Activated T-helper 1 cell treated with anti-CD3 and anti-CD28 coated beads, Interleukin-12 subunit alpha, Interleukin-12 subunit beta, Interleukin-2, Interleukin-4 antibody, amounts not matched to agents 30 ng/mL and 10 ng/mL and 1 ng/mL, durations not matched to agents 14 hours and 24 hours and 36 hours (primary cell): Measurements from ENCODE around the gene PPARA. TPM values are rescaled to one million over a fixed set of nuclear protein-coding genes. Genes with fewer than 3 reads are reported as not detected.

Source experiments
- DNase-seq: peaks from one replicate; pipeline ENCODE4 v3.0.0; 2021; ENCODE audit warnings: low spot score
- H3K27ac Mint-ChIP-seq: one replicate; pipeline ENCODE4 v1.8.0; 2021; ENCODE audit warnings: mild to moderate bottlenecking, mixed read lengths
- H3K27me3 Mint-ChIP-seq: one replicate; pipeline ENCODE4 v1.8.0; 2022; ENCODE audit warnings: mild to moderate bottlenecking, moderate library complexity, mixed read lengths; ENCODE audit not compliant: insufficient read depth
- H3K36me3 Mint-ChIP-seq: one replicate; pipeline ENCODE4 v1.8.0; 2021; ENCODE audit warnings: low read depth, mixed read lengths
- H3K4me1 Mint-ChIP-seq: one replicate; pipeline ENCODE4 v1.8.0; 2021; ENCODE audit warnings: low read depth, mixed read lengths
- H3K4me3 Mint-ChIP-seq: one replicate; pipeline ENCODE4 v1.8.0; 2021; ENCODE audit warnings: mild to moderate bottlenecking, moderate library complexity, mixed read lengths
- H3K9me3 Mint-ChIP-seq: one replicate; pipeline ENCODE4 v1.8.0; 2021; ENCODE audit warnings: mixed read lengths
- intact Hi-C: fragments of 100-400 bp; cut with micrococcal nuclease; formaldehyde crosslinking; loops from one replicate; pipeline ENCODE4 v1.15.1; 2024
- total RNA-seq: library from RNA; stranded (reverse); gene quantifications from 2 replicates; pipeline ENCODE4 v1.2.3, GENCODE V29; 2022

The PPARA gene
- 11.6 and 14.3 TPM in 2 replicates for total RNA-seq

- peak within 1 kb of the TSS; percentile 85 for H3K4me3 Mint-ChIP-seq
- peaks cover 7% of the 10 kb centered on the region for H3K36me3 Mint-ChIP-seq
- intact Hi-C loops = loop anchor here (2.0 to 5.0 kb wide), 2 partner anchors 71 to 117 kb away; partner anchors contain the start of gene TTC38
- peaks cover 21% of the 10 kb centered on the region for H3K27me3 Mint-ChIP-seq
- peak; percentile 88 for DNase-seq
- H3K9me3 Mint-ChIP-seq = no peaks in the 10 kb centered on the region
- H3K4me1 Mint-ChIP-seq = peaks cover 18% of the 10 kb centered on the region
- peak within 1 kb of the TSS; percentile 63 for H3K27ac Mint-ChIP-seq
Observed at GRCh38 chr22:46150034-46150654, at the start of gene PPARA. Gene PPARA (plus strand): TSS chr22:46150526. CDS start chr22:46198384, 47,858 bp downstream.

DNA sequence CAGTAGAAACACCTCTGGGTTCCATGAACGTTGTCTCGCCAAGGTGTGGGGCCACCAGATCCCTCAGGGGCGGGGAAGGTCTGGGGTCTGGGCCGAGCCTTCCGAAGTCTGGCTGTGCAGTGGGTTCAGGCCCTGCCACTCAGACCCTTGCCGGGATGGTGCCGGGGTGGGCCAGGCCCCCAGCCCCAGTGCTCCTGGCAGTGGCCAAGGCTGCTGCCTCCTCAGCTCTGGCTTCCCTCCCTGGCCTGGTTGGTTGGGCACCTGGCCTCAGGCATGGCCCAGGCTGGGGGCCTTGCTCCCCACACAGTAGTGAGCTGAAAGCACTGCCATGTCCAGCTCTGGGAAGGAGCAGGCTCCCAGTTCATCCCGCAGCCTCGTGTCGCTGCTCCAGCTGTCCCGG is 48.2 kb upstream of the PPARA start:
- Mint-ChIP-seq H3K9me3 (no peaks in the 10 kb centered on the region), H3K4me1 (no peaks in the 10 kb centered on the region), H3K4me3 (no peak overlapping the region), H3K36me3 (no peaks in the 10 kb centered on the region), H3K27ac (no peak overlapping the region), H3K27me3 (no peaks in the 10 kb centered on the region)
- no peak for DNase-seq
- intact Hi-C loops = loop anchor here (10.0 kb wide), 1 partner anchor 527 kb away; no protein-coding TSS in a partner anchor

DNA sequence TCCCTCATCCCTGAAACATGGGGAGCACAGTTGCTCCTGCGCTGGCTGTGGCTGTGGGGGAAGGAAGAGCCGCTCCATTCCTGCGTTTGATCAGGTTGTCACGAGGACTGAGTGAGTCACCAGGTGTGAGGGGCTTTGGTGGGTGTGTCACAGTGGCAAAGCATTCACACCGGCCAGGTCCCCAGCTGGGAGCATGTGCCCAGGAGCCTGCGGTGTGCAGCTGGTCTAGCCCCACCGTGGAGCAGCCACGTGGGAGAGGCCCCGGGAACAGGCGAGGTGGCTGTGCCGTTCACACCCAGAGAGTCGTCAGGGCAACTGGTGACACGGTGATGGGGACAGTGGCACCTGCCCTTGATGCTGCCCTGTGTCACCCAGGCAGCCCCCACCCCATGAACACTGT is 47.6 kb upstream of the PPARA start:
- no peak for DNase-seq
- H3K4me3 Mint-ChIP-seq = no peak overlapping the region
- H3K9me3 Mint-ChIP-seq = no peaks in the 10 kb centered on the region
- no peaks in the 10 kb centered on the region for H3K4me1 Mint-ChIP-seq
- no peak overlapping the region for H3K27ac Mint-ChIP-seq
- intact Hi-C loops = loop anchor here (10.0 kb wide), 1 partner anchor 528 kb away; no protein-coding TSS in a partner anchor
- no peaks in the 10 kb centered on the region for H3K36me3 Mint-ChIP-seq
- no peaks in the 10 kb centered on the region for H3K27me3 Mint-ChIP-seq

DNA sequence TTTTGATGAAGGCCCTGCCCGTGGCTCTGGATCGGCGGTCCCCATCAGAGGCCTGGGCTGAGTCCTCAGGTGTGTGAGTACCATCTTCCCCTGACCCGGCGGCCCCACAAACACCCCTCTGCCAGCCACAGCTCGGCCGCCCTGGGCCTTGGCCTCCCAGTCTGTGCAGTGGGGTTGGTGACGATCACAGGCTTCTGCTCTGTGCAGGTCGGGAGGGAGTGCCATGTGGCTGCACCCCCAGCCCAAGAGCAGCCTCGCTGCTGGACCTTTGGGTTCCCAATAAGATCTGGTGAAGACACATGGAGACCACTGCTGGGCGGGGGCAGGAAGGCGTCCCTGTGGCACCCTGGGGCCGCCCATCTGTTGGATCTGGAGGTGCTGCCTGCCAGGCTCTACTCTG is 47.1 kb upstream of the PPARA start:
- no peak for DNase-seq
- Mint-ChIP-seq H3K27me3 (no peaks in the 10 kb centered on the region), H3K9me3 (no peaks in the 10 kb centered on the region), H3K27ac (no peak overlapping the region), H3K4me3 (no peak overlapping the region), H3K4me1 (no peaks in the 10 kb centered on the region), H3K36me3 (no peaks in the 10 kb centered on the region)
- intact Hi-C loops = loop anchor here (10.0 kb wide), 1 partner anchor 528 kb away; no protein-coding TSS in a partner anchor

- no peaks in the 10 kb centered on the region for H3K27me3 Mint-ChIP-seq
- no peaks in the 10 kb centered on the region for H3K9me3 Mint-ChIP-seq
- H3K4me1 Mint-ChIP-seq = no peaks in the 10 kb centered on the region
- DNase-seq = no peak
- H3K27ac Mint-ChIP-seq = no peak overlapping the region
- H3K4me3 Mint-ChIP-seq = no peak overlapping the region
- intact Hi-C loops = loop anchor here (10.0 kb wide), 1 partner anchor 529 kb away; no protein-coding TSS in a partner anchor
- no peaks in the 10 kb centered on the region for H3K36me3 Mint-ChIP-seq
Observed at GRCh38 chr22:46103664-46104063, 46.7 kb upstream of the PPARA start.

- DNase-seq = no peak
- Mint-ChIP-seq H3K4me3 (no peak overlapping the region), H3K9me3 (no peaks in the 10 kb centered on the region), H3K27me3 (no peaks in the 10 kb centered on the region), H3K4me1 (no peaks in the 10 kb centered on the region), H3K27ac (no peak overlapping the region), H3K36me3 (no peaks in the 10 kb centered on the region)
- intact Hi-C loops = loop anchor here (10.0 kb wide), 1 partner anchor 530 kb away; no protein-coding TSS in a partner anchor
Observed at GRCh38 chr22:46104170-46104880, 46.0 kb upstream of the PPARA start.

- Mint-ChIP-seq H3K4me1 (no peaks in the 10 kb centered on the region), H3K27ac (no peak overlapping the region)
- intact Hi-C loops = loop anchor here (10.0 kb wide), 1 partner anchor 530 kb away; no protein-coding TSS in a partner anchor
Observed at GRCh38 chr22:46104881-46105493, 45.3 kb upstream of the PPARA start.

DNA sequence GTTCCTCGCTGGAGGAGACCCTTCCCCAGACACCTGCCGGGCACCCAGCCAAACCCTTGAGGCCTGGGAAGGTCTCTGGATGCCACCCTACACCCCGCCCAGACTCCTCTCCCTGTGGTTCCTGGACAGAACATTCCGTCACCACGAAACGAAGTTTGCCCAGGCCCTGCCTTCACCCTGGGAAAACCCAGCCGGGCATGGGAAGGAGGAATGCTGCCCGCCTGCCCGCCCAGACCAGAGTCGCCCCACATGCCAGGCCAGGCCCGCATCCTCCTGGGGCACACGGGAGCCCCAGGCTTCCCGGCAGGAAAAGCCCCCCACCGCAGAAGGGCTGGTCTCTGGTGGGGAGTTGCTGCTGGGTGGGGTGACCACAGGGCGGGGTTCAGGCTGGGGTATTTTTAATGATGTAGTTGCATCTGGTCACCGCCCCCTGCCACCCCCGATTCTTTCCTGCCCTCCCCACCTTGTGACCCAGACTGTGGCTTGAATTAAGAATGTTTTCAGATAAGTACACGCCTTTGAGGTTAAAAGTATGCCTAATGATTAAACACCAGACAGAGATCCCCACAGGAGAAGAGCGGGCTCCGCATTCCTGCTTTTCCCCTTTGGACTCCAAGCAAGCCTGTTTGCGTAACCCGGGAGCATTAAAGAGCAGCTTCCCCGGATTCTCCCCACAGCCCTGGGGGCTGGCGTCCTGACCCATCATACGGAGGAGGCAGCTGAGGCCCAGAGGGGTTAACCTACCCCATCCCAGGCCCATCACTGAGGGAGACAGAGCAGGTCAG is 44.6 kb upstream of the PPARA start:
- no peak for DNase-seq
- H3K27ac Mint-ChIP-seq = no peak overlapping the region
- no peaks in the 10 kb centered on the region for H3K9me3 Mint-ChIP-seq
- H3K27me3 Mint-ChIP-seq = no peaks in the 10 kb centered on the region
- H3K4me3 Mint-ChIP-seq = no peak overlapping the region
- no peaks in the 10 kb centered on the region for H3K4me1 Mint-ChIP-seq
- intact Hi-C loops = loop anchor here (10.0 kb wide), 1 partner anchor 531 kb away; no protein-coding TSS in a partner anchor
- no peaks in the 10 kb centered on the region for H3K36me3 Mint-ChIP-seq

More at GRCh38 chr22:46104881-46105493, 45.3 kb upstream of the PPARA start:
- Mint-ChIP-seq H3K27me3 (no peaks in the 10 kb centered on the region), H3K9me3 (no peaks in the 10 kb centered on the region), H3K36me3 (no peaks in the 10 kb centered on the region), H3K4me3 (no peak overlapping the region)
- no peak for DNase-seq

DNA sequence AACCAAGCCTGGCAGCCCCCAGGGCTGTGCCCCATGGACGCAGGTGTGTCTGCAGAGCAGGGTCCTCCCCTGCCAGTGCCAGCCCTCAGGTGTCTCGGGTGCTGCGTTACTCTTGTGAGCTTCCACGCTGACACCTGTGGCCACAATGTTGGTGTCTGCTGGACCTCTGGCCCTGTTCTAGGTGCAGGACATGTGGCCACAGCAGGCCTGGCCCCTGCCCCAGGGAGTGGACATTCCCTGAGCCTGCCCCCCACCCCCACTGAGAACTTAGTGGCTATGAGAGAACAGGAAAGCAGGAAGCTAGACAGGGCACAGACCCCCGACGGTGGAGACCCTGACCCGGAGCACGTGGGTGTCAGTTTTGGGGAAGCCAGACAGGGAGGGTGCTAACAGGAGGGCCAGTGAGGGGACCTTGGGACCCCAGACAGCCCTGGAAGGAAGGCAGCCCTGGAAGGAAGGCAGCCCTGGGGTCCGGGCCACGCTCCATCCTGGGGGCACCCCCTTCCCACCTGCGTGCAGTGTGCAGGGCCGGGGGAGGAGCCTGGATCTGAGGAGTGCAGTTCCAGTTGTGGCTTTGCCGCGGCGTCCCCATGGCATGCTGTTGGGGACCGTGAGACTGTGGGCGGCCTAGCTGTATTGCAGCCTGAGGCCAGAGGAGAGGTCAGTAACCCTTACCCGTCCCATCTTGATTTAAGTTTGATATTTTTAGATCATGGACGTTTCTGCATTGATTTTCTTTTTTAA is 43.9 kb upstream of the PPARA start:
- DNase-seq = no peak
- Mint-ChIP-seq H3K4me1 (no peaks in the 10 kb centered on the region), H3K27ac (no peak overlapping the region), H3K27me3 (no peaks in the 10 kb centered on the region), H3K4me3 (no peak overlapping the region), H3K9me3 (no peaks in the 10 kb centered on the region), H3K36me3 (no peaks in the 10 kb centered on the region)
- intact Hi-C loops = loop anchor here (10.0 kb wide), 1 partner anchor 532 kb away; no protein-coding TSS in a partner anchor

GRCh38 chr22:46107089-46107664 is 43.1 kb upstream of the PPARA start:
- Mint-ChIP-seq H3K27me3 (no peaks in the 10 kb centered on the region), H3K27ac (no peak overlapping the region), H3K4me1 (no peaks in the 10 kb centered on the region), H3K4me3 (no peak overlapping the region), H3K9me3 (no peaks in the 10 kb centered on the region), H3K36me3 (no peaks in the 10 kb centered on the region)
- intact Hi-C loops = loop anchor here (10.0 kb wide), 1 partner anchor 532 kb away; no protein-coding TSS in a partner anchor
- DNase-seq = no peak

GRCh38 chr22:46107753-46108563 is 42.4 kb upstream of the PPARA start:
- Mint-ChIP-seq H3K4me1 (no peaks in the 10 kb centered on the region), H3K9me3 (no peaks in the 10 kb centered on the region), H3K27me3 (no peaks in the 10 kb centered on the region), H3K4me3 (no peak overlapping the region), H3K27ac (no peak overlapping the region), H3K36me3 (no peaks in the 10 kb centered on the region)
- intact Hi-C loops = loop anchor here (10.0 kb wide), 1 partner anchor 533 kb away; no protein-coding TSS in a partner anchor
- DNase-seq = no peak
